Suprapubic skin (tissue), 4 donors: ENCODE measurements around the gene STX8.

Experiments used
- EP300 ChIP-seq: sonication (generic); formaldehyde crosslinking; IDR thresholded peaks from one replicate; pipeline ENCODE4 v1.6.1; 2017; ENCODE audit warnings: antibody characterized with exemption
- POLR2AphosphoS5 ChIP-seq, 3 donors: sonication (generic); formaldehyde crosslinking; IDR thresholded peaks; one replicate each; pipeline ENCODE4 v1.6.1; 2017; ENCODE audit warnings: antibody characterized with exemption in 3 of 3
- TF ChIP-seq, protein P1 (sequence below), 2 donors: fragments of 200-600 bp in 1 of 2; fragments of 450-650 bp in 1 of 2; sonication (generic) in 1 of 2; IDR thresholded peaks; one replicate each; pipeline ENCODE4 v1.5.1; 2016 to 2019; ENCODE audit warnings: antibody characterized with exemption in 2 of 2, mild to moderate bottlenecking in 1 of 2, moderate library complexity in 1 of 2

DNA sequence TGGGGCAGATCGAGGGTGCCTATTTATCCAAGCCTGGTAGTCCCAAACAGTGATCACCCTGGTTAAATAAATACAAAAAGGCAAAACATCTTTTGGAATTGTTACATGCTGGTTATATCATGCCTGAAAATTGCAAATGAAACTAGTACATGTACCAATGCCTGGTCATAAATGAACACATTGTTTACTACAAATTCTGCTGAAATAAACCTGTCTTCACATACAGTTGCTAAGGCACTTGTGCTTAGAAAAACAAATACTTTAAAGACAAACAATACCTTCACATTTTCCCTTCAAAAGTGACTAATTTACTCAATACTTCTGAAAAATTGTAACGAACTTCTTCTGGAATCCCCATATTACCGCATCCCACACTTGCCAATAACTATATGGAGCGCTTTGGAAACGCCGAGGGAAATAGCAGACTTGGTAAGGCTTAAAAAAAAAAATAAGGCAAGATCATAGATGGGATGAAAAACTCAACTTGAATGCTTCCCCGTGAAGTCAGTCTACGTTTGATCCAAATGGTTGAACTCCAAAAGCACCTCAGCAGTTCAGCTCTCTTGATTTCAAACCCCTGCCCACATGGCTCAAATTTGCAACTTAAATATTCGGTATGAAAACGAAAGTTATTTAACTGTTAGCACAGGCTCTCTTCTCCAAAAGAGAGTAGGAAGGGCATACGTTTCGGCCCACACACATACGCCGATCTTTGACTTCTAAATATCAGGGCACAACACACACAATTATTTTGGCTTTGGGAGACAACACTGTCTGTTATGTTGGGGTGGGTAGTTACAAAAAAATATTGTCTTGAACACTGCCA lies 289.8 kb downstream of the STX8 start:
- TF ChIP-seq EP300 = no peak
- TF ChIP-seq, protein P1, sequence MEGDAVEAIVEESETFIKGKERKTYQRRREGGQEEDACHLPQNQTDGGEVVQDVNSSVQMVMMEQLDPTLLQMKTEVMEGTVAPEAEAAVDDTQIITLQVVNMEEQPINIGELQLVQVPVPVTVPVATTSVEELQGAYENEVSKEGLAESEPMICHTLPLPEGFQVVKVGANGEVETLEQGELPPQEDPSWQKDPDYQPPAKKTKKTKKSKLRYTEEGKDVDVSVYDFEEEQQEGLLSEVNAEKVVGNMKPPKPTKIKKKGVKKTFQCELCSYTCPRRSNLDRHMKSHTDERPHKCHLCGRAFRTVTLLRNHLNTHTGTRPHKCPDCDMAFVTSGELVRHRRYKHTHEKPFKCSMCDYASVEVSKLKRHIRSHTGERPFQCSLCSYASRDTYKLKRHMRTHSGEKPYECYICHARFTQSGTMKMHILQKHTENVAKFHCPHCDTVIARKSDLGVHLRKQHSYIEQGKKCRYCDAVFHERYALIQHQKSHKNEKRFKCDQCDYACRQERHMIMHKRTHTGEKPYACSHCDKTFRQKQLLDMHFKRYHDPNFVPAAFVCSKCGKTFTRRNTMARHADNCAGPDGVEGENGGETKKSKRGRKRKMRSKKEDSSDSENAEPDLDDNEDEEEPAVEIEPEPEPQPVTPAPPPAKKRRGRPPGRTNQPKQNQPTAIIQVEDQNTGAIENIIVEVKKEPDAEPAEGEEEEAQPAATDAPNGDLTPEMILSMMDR (IDR thresholded peaks at IDR 0.05) = no peak
- no peak for TF ChIP-seq POLR2AphosphoS5 (IDR thresholded peaks at IDR 0.05)
